ENCODE measurements around the gene HGS. TPM values are rescaled to one million over a fixed set of nuclear protein-coding genes. Genes with fewer than 3 reads are reported as not detected.

HGS gene
- total and polyA plus RNA-seq, 2 of the 13 experiments (the other 11 are each of a cell fraction or from before 2014, with no cell fraction given): 73.3 to 78.1 TPM

DNA sequence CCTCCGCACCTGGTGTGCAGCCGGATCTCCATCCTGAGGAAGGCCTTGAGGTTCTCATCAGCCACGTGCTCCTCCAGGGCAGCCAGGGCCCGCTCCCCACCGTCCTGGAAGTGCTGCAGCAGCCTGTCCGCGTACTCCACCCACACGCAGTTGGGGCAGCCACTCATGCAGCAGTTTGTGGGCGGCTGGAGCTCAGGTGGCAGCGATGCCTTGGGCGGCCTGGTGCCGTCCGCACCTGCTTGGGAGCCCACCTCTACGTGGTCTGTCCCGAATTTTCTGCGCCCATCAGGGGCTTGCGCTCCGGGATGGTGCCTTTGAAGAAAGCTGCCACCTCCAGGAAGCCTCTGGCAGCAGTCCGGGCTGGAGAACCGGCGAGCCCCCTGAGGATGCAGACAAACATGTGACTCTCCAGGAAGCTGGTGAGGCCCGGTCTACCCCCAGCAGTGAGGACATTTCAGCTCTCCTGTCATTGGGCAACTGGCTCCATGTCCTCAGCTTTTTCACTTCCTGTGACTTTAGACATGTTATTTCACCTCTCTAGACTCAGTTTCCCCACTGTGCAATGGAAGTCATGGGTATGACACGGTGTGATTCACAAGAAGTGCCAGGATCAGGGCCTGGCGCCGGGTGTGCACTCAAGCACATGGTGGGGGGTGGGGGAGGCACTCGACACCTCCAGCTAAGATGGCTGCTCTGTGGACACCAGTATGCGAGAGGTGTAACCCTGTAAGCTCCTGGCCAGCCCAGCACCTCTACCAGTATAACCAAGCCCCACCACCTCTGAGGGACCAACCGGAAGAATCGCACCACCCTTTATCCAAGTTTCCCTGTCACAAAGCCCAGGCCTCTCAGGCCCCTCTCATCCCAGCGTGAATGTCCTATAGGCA, 18.4 kb upstream of the HGS start (continued):
- TF ChIP-seq TP53 (CRISPR knock-in tag; conservative IDR thresholded peaks at IDR 0.05) (no peak), SP140L (CRISPR knock-in tag; IDR thresholded peaks at IDR 0.05; ENCODE audit: borderline replicate concordance) (no peak), ZNF496 (CRISPR knock-in tag; IDR thresholded peaks at IDR 0.05; ENCODE audit: insufficient replicate concordance) (no peak), KLF13 (CRISPR knock-in tag; IDR thresholded peaks at IDR 0.05) (0 out of 2 replicates have a peak, but pooled peaks have one; percentile 67), ZNF792 (CRISPR knock-in tag; IDR thresholded peaks at IDR 0.05) (no peak), ZNF768 (CRISPR knock-in tag; IDR thresholded peaks at IDR 0.05) (no peak), ZBTB20 (CRISPR knock-in tag; IDR thresholded peaks at IDR 0.05; ENCODE audit: borderline replicate concordance, low read depth) (peak; percentile 55; the same call in 1 of the 2 replicates), ZNF10 (CRISPR knock-in tag; IDR thresholded peaks at IDR 0.05; ENCODE audit: borderline replicate concordance, low read depth) (0 out of 2 replicates have a peak, but pooled peaks have one; percentile 15), KAT7 (CRISPR knock-in tag; IDR thresholded peaks at IDR 0.05; ENCODE audit: borderline replicate concordance) (no peak), KMT2A (CRISPR knock-in tag; IDR thresholded peaks at IDR 0.05) (no peak), BORCS8-MEF2B (CRISPR knock-in tag; IDR thresholded peaks at IDR 0.05) (peak; percentile 80)
- TF ChIP-seq, protein P1, sequence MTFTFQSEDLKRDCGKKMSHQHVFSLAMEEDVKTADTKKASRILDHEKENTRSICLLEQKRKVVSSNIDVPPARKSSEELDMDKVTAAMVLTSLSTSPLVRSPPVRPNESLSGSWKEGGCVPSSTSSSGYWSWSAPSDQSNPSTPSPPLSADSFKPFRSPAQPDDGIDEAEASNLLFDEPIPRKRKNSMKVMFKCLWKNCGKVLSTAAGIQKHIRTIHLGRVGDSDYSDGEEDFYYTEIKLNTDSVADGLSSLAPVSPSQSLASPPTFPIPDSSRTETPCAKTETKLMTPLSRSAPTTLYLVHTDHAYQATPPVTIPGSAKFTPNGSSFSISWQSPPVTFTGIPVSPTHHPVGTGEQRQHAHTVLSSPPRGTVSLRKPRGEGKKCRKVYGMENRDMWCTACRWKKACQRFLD (CRISPR knock-in tag; IDR thresholded peaks at IDR 0.05; ENCODE audit: borderline replicate concordance): no peak
- TF ChIP-seq, protein P2, sequence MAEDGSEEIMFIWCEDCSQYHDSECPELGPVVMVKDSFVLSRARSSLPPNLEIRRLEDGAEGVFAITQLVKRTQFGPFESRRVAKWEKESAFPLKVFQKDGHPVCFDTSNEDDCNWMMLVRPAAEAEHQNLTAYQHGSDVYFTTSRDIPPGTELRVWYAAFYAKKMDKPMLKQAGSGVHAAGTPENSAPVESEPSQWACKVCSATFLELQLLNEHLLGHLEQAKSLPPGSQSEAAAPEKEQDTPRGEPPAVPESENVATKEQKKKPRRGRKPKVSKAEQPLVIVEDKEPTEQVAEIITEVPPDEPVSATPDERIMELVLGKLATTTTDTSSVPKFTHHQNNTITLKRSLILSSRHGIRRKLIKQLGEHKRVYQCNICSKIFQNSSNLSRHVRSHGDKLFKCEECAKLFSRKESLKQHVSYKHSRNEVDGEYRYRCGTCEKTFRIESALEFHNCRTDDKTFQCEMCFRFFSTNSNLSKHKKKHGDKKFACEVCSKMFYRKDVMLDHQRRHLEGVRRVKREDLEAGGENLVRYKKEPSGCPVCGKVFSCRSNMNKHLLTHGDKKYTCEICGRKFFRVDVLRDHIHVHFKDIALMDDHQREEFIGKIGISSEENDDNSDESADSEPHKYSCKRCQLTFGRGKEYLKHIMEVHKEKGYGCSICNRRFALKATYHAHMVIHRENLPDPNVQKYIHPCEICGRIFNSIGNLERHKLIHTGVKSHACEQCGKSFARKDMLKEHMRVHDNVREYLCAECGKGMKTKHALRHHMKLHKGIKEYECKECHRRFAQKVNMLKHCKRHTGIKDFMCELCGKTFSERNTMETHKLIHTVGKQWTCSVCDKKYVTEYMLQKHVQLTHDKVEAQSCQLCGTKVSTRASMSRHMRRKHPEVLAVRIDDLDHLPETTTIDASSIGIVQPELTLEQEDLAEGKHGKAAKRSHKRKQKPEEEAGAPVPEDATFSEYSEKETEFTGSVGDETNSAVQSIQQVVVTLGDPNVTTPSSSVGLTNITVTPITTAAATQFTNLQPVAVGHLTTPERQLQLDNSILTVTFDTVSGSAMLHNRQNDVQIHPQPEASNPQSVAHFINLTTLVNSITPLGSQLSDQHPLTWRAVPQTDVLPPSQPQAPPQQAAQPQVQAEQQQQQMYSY (CRISPR knock-in tag; IDR thresholded peaks at IDR 0.05): no peak
- TF ChIP-seq, protein P3, sequence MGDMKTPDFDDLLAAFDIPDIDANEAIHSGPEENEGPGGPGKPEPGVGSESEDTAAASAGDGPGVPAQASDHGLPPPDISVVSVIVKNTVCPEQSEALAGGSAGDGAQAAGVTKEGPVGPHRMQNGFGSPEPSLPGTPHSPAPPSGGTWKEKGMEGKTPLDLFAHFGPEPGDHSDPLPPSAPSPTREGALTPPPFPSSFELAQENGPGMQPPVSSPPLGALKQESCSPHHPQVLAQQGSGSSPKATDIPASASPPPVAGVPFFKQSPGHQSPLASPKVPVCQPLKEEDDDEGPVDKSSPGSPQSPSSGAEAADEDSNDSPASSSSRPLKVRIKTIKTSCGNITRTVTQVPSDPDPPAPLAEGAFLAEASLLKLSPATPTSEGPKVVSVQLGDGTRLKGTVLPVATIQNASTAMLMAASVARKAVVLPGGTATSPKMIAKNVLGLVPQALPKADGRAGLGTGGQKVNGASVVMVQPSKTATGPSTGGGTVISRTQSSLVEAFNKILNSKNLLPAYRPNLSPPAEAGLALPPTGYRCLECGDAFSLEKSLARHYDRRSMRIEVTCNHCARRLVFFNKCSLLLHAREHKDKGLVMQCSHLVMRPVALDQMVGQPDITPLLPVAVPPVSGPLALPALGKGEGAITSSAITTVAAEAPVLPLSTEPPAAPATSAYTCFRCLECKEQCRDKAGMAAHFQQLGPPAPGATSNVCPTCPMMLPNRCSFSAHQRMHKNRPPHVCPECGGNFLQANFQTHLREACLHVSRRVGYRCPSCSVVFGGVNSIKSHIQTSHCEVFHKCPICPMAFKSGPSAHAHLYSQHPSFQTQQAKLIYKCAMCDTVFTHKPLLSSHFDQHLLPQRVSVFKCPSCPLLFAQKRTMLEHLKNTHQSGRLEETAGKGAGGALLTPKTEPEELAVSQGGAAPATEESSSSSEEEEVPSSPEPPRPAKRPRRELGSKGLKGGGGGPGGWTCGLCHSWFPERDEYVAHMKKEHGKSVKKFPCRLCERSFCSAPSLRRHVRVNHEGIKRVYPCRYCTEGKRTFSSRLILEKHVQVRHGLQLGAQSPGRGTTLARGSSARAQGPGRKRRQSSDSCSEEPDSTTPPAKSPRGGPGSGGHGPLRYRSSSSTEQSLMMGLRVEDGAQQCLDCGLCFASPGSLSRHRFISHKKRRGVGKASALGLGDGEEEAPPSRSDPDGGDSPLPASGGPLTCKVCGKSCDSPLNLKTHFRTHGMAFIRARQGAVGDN (CRISPR knock-in tag; IDR thresholded peaks at IDR 0.05): peak; percentile 96
- TF ChIP-seq, protein P4, sequence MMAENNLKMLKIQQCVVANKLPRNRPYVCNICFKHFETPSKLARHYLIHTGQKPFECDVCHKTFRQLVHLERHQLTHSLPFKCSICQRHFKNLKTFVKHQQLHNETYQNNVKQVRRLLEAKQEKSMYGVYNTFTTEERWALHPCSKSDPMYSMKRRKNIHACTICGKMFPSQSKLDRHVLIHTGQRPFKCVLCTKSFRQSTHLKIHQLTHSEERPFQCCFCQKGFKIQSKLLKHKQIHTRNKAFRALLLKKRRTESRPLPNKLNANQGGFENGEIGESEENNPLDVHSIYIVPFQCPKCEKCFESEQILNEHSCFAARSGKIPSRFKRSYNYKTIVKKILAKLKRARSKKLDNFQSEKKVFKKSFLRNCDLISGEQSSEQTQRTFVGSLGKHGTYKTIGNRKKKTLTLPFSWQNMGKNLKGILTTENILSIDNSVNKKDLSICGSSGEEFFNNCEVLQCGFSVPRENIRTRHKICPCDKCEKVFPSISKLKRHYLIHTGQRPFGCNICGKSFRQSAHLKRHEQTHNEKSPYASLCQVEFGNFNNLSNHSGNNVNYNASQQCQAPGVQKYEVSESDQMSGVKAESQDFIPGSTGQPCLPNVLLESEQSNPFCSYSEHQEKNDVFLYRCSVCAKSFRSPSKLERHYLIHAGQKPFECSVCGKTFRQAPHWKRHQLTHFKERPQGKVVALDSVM (CRISPR knock-in tag; IDR thresholded peaks at IDR 0.05): no peak
